HG02870 (cell line): ENCODE measurements around the gene CDK13.
"Not testable (repeated sequence)": the region's sequence is repeated elsewhere in the genome, so short reads cannot be mapped to it uniquely, and the experiment has no call there.

Source experiments
- ATAC-seq: cut with Tn5 transposase; IDR thresholded peaks from one replicate; pipeline ENCODE4 v1.9.1; 2021; ENCODE audit warnings: mild to moderate bottlenecking, moderate library complexity; ENCODE audit not compliant: unreplicated experiment

CDK13 gene

GRCh38 chr7:40095695-40096327 lies 145.8 kb downstream of the CDK13 start:
- ATAC-seq: no peak

GRCh38 chr7:40097728-40098127 lies 147.7 kb downstream of the CDK13 start:
- no peak for ATAC-seq

GRCh38 chr7:40098810-40099209 lies 148.8 kb downstream of the CDK13 start:
- no peak for ATAC-seq

GRCh38 chr7:40099837-40100236 lies 149.8 kb downstream of the CDK13 start:
- ATAC-seq: no peak

- ATAC-seq: no peak
Measured at GRCh38 chr7:40101201-40101600, 151.1 kb downstream of the CDK13 start.

GRCh38 chr7:40102897-40103296 lies 152.8 kb downstream of the CDK13 start:
- no peak for ATAC-seq

- no peak for ATAC-seq
Measured at GRCh38 chr7:40105879-40106473, 155.9 kb downstream of the CDK13 start.

- ATAC-seq: no peak
Measured at GRCh38 chr7:40115936-40116335, 165.9 kb downstream of the CDK13 start.

- not testable (repeated sequence) for ATAC-seq
Measured at GRCh38 chr7:40117199-40117598, 167.1 kb downstream of the CDK13 start.

GRCh38 chr7:40118201-40118600 lies 168.1 kb downstream of the CDK13 start:
- ATAC-seq: not testable (repeated sequence)

GRCh38 chr7:40120020-40120419 lies 170.0 kb downstream of the CDK13 start:
- no peak for ATAC-seq

GRCh38 chr7:40122100-40122939 lies 172.3 kb downstream of the CDK13 start:
- not testable (repeated sequence) for ATAC-seq

- ATAC-seq: no peak
Measured at GRCh38 chr7:40122940-40123254, 172.8 kb downstream of the CDK13 start.

GRCh38 chr7:40133561-40134427 lies 183.7 kb downstream of the CDK13 start:
- ATAC-seq: peak; percentile 7

- peak; percentile 87 for ATAC-seq
Measured at GRCh38 chr7:40134428-40135316, 184.6 kb downstream of the CDK13 start, which contains the start of the genes MPLKIP and SUGCT. MPLKIP (minus strand) TSS chr7:40134622; CDS start chr7:40134567, 55 bp downstream. SUGCT (plus strand) TSS chr7:40135005.

GRCh38 chr7:40135317-40135610 lies 185.2 kb downstream of the CDK13 start:
- ATAC-seq: peak; percentile 3

- no peak for ATAC-seq
Measured at GRCh38 chr7:40137563-40137962, 187.5 kb downstream of the CDK13 start.

GRCh38 chr7:40138973-40139372 lies 188.9 kb downstream of the CDK13 start:
- no peak for ATAC-seq

GRCh38 chr7:40139891-40140290 lies 189.8 kb downstream of the CDK13 start:
- ATAC-seq: not testable (repeated sequence)

- not testable (repeated sequence) for ATAC-seq
Measured at GRCh38 chr7:40141916-40142315, 191.9 kb downstream of the CDK13 start.
